Activated CD4-positive, alpha-beta T cell treated with anti-CD3 and anti-CD28 coated beads, Interleukin-2, amount 10 ng/mL, durations not matched to agents 7 days and 5 days (primary cell): ENCODE data around the gene PHF23. TPM values are rescaled to one million over a fixed set of nuclear protein-coding genes. Genes with fewer than 3 reads are reported as not detected.

Experiments
- CTCF ChIA-PET: fragments of 350-600 bp; sonication (Branson Sonifier 250); formaldehyde crosslinking; loops from one replicate; lab custom pipeline; 2021; ENCODE audit warnings: antibody characterized with exemption; lab: Charles Lee
- POLR2A ChIA-PET: fragments of 350-600 bp; sonication (Branson Sonifier 250); formaldehyde crosslinking; loops from one replicate; lab custom pipeline; 2021; ENCODE audit warnings: antibody characterized with exemption; lab: Charles Lee
- DNase-seq: peaks from one replicate; pipeline ENCODE4 v3.0.0-alpha.2; 2020
- H3K27ac Mint-ChIP-seq: one replicate; pipeline ENCODE4 v1.8.0; 2021; ENCODE audit warnings: mild to moderate bottlenecking, moderate library complexity, mixed read lengths
- H3K27me3 Mint-ChIP-seq: one replicate; pipeline ENCODE4 v1.8.0; 2021; ENCODE audit warnings: mixed read lengths
- H3K36me3 Mint-ChIP-seq: one replicate; pipeline ENCODE4 v1.8.0; 2021; ENCODE audit warnings: low read depth, mixed read lengths
- H3K4me1 Mint-ChIP-seq: one replicate; pipeline ENCODE4 v1.8.0; 2021; ENCODE audit warnings: mixed read lengths
- H3K4me3 Mint-ChIP-seq: one replicate; pipeline ENCODE4 v1.8.0; 2021; ENCODE audit warnings: mild to moderate bottlenecking, moderate library complexity, mixed read lengths
- H3K9me3 Mint-ChIP-seq: one replicate; pipeline ENCODE4 v1.8.0; 2021; ENCODE audit warnings: mixed read lengths
- total RNA-seq, 2 experiments: library from RNA; stranded (reverse); gene quantifications; one replicate each; pipeline ENCODE4 v1.2.3, GENCODE V29; 2021

PHF23 gene
- total RNA-seq, 2 experiments from 2014 or later, result 55.9 to 59.2 TPM

DNA sequence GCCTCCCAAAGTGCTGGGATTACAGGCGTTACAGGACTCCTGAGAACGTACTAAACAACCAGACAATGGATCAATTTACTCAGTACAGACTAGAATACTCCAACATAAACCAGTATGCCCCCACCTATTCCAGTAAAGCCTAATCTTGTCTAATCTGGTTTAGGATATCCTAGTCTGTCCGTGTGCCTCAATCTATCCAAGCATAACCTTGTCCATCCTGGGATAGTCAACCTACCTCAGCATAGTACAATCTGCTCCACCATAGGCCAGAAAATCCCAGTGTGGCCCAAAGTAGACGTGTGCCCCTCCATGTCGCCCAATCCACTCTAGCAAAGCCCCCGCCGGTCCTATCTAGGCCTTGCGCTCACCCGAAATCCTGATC is 5.6 kb downstream of the PHF23 start:
- peak overlapping the region; percentile 96 for H3K4me3 Mint-ChIP-seq
- peaks cover 33% of the 10 kb centered on the region for H3K36me3 Mint-ChIP-seq
- H3K27me3 Mint-ChIP-seq, result no peaks in the 10 kb centered on the region
- no peaks in the 10 kb centered on the region for H3K9me3 Mint-ChIP-seq
- H3K27ac Mint-ChIP-seq, result peak overlapping the region; percentile 88
- POLR2A ChIA-PET, result interaction anchor here (0.7 kb wide), 1 partner anchor 301 kb away, joined by 3 read pairs; no protein-coding TSS in a partner anchor
- peaks cover 52% of the 10 kb centered on the region for H3K4me1 Mint-ChIP-seq
- DNase-seq, result no peak
- CTCF ChIA-PET, result interaction anchor here (0.7 to 2.5 kb wide), 6 partner anchors 9 to 454 kb away, joined by 3 to 14 read pairs (median 4); partner anchors contain the start of genes ACADVL and DLG4

DNA sequence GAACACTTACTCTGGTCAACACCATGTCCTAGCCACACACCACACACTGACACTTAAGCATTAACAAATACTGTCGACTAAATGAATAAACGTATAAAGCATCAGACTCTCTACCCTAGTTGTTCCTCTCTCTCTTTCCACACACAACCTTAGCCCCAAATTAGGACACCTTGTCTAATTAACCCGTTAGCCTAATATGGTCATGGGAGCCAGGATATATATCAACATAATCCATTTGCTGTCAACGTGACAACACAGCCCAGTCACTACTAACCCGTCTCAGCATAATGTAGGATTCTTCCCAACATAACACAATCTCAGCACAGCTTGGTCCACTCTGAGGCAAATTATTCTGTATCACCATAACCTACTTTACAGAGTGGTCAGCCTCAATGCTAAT is 7.1 kb downstream of the PHF23 start:
- ChIA-PET CTCF (interaction anchor here (0.8 to 2.5 kb wide), 2 partner anchors 11 to 18 kb away, joined by 3 to 7 read pairs; no protein-coding TSS in a partner anchor), POLR2A (no interaction called here)
- peaks cover 46% of the 10 kb centered on the region for H3K4me1 Mint-ChIP-seq
- peak overlapping the region; percentile 34 for H3K4me3 Mint-ChIP-seq
- no peaks in the 10 kb centered on the region for H3K27me3 Mint-ChIP-seq
- H3K36me3 Mint-ChIP-seq, result peaks cover 37% of the 10 kb centered on the region
- H3K9me3 Mint-ChIP-seq, result no peaks in the 10 kb centered on the region
- DNase-seq, result no peak
- H3K27ac Mint-ChIP-seq, result no peak overlapping the region

DNA sequence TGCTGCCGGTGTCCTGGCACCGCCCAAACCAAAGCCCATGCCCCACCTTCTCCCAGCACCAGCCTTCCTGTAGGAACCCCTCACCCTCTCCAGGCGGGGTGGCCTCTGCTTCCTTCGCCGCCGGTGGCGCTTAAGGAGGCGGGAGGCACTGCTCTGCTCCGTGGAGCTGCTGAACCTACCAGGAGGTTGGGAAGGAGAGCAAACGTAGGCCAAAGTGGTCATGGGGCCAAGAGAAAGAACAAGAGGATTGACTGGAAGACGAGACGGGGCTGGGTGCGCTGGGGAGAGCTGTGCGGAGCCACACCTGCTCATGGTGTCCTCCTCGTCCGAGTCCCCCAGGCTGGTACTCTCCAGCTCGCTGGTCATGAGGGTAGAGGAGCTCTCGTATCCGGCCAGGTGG is 9.8 kb downstream of the PHF23 start:
- POLR2A ChIA-PET, result no interaction called here
- Mint-ChIP-seq H3K27me3 (no peaks in the 10 kb centered on the region), H3K4me3 (no peak overlapping the region), H3K4me1 (peaks cover 20% of the 10 kb centered on the region), H3K9me3 (no peaks in the 10 kb centered on the region), H3K36me3 (peaks cover 21% of the 10 kb centered on the region), H3K27ac (no peak overlapping the region)
- DNase-seq, result no peak
- CTCF ChIA-PET, result interaction anchor here (1.4 to 1.5 kb wide), 2 partner anchors 9 to 10 kb away, joined by 3 to 4 read pairs; partner anchors contain the start of gene DLG4

DNA sequence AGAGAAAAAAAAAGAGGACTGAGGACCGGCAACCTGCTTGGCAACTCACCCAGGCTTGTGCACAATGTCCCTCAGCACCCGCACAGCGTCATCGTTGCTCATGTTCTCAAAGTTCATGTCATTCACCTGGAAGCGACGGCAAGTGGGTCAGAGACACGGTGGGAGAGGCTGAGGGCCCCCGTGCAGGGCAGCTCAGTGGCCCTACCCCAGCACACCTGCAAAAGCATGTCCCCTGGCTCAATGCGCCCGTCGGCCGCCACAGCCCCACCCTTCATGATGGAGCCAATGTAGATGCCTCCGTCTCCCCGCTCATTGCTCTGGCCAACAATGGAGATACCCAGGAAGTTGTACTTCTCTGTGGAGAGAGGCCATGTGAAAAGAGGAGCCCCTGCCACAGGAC is 10.3 kb downstream of the PHF23 start:
- no peaks in the 10 kb centered on the region for H3K9me3 Mint-ChIP-seq
- ChIA-PET POLR2A (no interaction called here), CTCF (interaction anchor here (1.4 kb wide), 1 partner anchor 8 kb away, joined by 3 read pairs; no protein-coding TSS in a partner anchor)
- H3K36me3 Mint-ChIP-seq, result peaks cover 22% of the 10 kb centered on the region
- H3K4me3 Mint-ChIP-seq, result no peak overlapping the region
- no peak overlapping the region for H3K27ac Mint-ChIP-seq
- no peak for DNase-seq
- H3K27me3 Mint-ChIP-seq, result no peaks in the 10 kb centered on the region
- H3K4me1 Mint-ChIP-seq, result peaks cover 19% of the 10 kb centered on the region

DNA sequence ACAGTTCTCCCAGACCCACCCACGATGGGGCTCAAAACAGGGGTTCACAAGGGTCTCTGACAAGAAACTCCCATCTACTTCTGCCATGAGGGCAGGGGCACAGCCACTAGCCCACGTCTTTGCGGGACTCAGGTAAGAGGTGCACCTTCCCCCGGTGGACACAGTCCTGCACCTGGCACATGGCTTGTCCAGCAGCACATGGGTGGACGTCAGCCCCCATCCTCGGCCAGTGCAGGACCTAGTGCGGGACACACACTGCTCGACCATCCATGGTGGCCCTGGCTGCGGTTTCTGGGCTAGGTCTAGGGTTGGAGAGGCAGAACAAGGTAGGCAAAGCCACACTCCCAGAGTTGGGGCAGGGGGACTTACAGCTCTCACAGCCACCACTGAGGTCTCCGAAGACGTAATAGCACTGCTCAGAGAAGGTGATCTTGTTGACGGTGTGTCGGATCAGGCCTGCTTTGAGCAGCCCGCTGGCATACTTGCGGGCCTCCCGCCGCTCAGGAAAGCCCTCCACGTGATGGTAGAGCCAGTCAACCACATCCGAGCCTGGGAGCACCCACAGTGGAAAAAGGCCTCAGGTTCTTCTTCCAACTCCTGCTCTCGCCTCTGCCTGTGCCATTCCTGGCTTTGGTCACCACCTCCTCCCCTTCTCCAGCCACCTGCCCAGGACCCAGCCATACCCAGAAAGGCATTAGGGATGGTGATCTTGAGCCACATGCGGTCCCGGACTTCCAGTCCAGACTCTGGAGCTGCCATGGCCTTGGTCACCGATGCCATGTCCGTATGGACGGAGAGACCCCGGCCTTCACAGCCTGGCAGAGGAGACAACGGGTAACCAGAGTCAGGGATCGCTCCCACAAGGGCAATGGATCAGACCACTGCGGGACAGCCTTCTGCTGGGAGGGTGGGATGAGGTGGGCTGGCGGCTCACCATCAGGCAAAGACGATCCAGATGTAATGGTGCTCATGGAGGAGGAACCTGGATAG is 12.2 kb downstream of the PHF23 start:
- POLR2A ChIA-PET, result no interaction called here
- no peak for DNase-seq
- H3K9me3 Mint-ChIP-seq, result no peaks in the 10 kb centered on the region
- no peak overlapping the region for H3K4me3 Mint-ChIP-seq
- CTCF ChIA-PET, result interaction anchor here (1.7 kb wide), 1 partner anchor 70 kb away, joined by 4 read pairs; no protein-coding TSS in a partner anchor
- H3K36me3 Mint-ChIP-seq, result peaks cover 29% of the 10 kb centered on the region
- no peaks in the 10 kb centered on the region for H3K27me3 Mint-ChIP-seq
- no peak overlapping the region for H3K27ac Mint-ChIP-seq
- H3K4me1 Mint-ChIP-seq, result peaks cover 8% of the 10 kb centered on the region

DNA sequence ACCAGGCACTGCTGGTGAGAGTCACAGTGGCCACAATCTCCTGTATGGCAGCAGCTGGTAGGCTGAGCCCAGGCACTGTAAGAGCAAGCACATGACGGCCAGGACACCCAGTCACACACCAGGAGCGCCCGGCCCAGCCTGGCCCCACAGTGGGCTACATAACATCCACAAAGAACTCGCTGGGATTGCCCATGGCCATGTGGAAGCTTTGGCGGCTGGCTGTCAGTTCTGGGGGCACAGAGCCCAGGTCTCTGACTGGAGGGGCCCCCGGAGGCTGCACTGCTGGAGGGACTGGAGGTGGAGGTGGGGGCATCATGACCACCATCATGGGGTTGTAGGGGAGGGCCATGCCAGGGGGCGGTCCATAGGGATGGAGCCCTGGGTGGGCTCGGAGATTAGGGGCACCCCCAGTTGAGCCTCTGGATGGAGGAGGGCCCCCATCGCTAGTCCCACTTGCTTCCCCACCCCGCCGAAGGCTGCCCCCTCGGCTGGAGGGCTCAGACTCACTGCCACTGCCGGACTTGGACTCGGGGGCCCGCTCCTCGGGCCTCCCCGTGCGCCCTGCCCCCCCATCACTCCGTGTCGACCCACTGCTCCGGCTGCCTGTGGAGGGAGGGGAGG is 13.4 kb downstream of the PHF23 start:
- no peak overlapping the region for H3K4me3 Mint-ChIP-seq
- no peak overlapping the region for H3K27ac Mint-ChIP-seq
- POLR2A ChIA-PET, result no interaction called here
- H3K4me1 Mint-ChIP-seq, result peaks cover 13% of the 10 kb centered on the region
- CTCF ChIA-PET, result interaction anchor here (0.6 to 1.7 kb wide), 2 partner anchors 68 to 71 kb away, joined by 3 to 4 read pairs; no protein-coding TSS in a partner anchor
- no peaks in the 10 kb centered on the region for H3K9me3 Mint-ChIP-seq
- no peak for DNase-seq
- no peaks in the 10 kb centered on the region for H3K27me3 Mint-ChIP-seq
- peaks cover 36% of the 10 kb centered on the region for H3K36me3 Mint-ChIP-seq

DNA sequence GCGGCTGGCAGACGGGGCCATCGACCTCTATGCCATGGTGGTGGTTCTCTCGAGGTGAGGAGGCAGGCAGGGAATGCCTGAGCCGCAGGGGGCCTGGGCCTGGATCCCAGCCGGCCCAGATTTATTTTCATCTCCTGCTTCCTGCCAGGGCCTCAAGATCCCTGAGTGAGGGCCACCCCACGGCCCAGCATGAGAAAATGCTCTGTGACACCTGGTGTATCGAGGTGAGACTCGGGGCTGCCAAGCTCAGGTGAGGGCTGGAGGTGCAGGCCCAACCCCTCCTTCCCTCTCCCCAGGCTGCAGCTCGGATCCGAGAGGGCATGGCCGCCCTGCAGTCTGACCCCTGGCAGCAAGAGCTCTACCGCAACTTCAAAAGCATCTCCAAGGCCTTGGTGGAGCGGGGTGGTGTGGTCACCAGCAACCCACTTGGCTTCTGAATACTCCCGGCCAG is 14.6 kb downstream of the PHF23 start:
- H3K9me3 Mint-ChIP-seq, result no peaks in the 10 kb centered on the region
- H3K27ac Mint-ChIP-seq, result no peak overlapping the region
- CTCF ChIA-PET, result interaction anchor here (0.7 to 1.2 kb wide), 4 partner anchors 10 to 32 kb away, joined by 3 to 5 read pairs (median 4); partner anchors contain the start of gene DVL2
- POLR2A ChIA-PET, result no interaction called here
- peaks cover 19% of the 10 kb centered on the region for H3K4me1 Mint-ChIP-seq
- no peak overlapping the region for H3K4me3 Mint-ChIP-seq
- H3K36me3 Mint-ChIP-seq, result peaks cover 37% of the 10 kb centered on the region
- H3K27me3 Mint-ChIP-seq, result no peaks in the 10 kb centered on the region
- DNase-seq, result no peak

DNA sequence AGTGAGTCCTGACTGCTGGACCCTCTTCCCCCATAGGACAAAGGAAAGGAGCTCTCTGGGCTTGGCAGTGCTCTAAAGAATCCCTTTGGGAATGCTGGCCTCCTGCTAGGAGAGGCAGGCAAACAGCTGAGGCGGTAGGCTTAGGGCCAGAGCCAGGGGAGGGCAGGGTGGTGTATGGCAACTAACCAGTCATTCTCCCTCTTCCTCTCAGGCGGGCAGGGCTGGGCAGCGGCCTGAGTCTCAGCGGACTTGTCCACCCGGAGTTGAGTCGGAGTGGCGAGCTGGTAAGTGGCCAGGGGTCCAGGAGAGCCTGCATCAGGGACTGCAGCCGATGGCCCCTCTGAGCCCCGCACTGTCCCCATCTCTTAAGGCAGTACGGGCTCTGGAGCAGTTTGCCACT is 15.1 kb downstream of the PHF23 start:
- no peak for DNase-seq
- Mint-ChIP-seq H3K4me1 (peaks cover 23% of the 10 kb centered on the region), H3K9me3 (no peaks in the 10 kb centered on the region), H3K27me3 (no peaks in the 10 kb centered on the region), H3K4me3 (no peak overlapping the region), H3K36me3 (peaks cover 34% of the 10 kb centered on the region), H3K27ac (no peak overlapping the region)
- POLR2A ChIA-PET, result no interaction called here
- CTCF ChIA-PET, result interaction anchor here (0.7 to 1.2 kb wide), 3 partner anchors 9 to 33 kb away, joined by 3 to 5 read pairs (median 3); no protein-coding TSS in a partner anchor

DNA sequence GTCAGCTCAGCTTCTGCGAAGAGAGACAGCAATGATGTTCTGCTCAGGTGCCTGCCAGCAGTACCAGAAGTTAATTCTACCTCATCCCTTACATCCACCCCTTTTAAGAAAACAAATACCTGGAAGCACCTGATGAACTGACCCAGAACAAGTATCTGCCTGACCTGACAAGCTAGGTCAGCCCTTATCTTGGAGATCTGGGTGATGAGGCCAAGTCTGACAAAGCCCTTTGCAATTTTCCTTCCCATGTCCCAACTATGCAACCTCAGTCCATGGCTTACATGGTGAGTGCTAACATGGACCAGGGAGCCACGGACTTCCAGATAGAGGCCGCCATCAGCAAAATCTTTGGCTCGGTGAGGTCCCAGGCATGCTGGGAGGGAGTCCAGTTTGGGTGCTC is 15.9 kb downstream of the PHF23 start:
- DNase-seq, result no peak
- Mint-ChIP-seq H3K27me3 (no peaks in the 10 kb centered on the region), H3K27ac (no peak overlapping the region), H3K9me3 (no peaks in the 10 kb centered on the region), H3K4me1 (peaks cover 28% of the 10 kb centered on the region), H3K4me3 (no peak overlapping the region), H3K36me3 (peaks cover 32% of the 10 kb centered on the region)
- ChIA-PET POLR2A (no interaction called here), CTCF (interaction anchor here (0.6 to 5.0 kb wide), 2 partner anchors 48 to 75 kb away, joined by 3 to 48 read pairs; no protein-coding TSS in a partner anchor)

DNA sequence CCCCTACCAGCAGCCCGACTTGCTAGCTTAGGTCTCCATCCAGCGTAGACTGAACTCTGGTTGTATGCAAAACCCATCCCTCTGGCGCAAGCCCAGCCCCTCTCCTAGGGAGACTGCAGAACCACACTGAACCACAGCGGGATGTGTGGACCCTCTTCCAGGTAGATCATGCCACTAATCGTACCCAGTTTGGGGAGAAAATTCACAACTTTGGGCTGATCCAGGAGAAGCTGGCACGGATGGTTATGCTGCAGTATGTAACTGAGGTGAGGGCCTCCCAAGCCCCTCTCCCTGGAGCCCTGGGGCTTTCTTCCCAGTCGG is 16.3 kb downstream of the PHF23 start:
- H3K36me3 Mint-ChIP-seq, result peaks cover 29% of the 10 kb centered on the region
- no peak for DNase-seq
- H3K27ac Mint-ChIP-seq, result no peak overlapping the region
- H3K27me3 Mint-ChIP-seq, result no peaks in the 10 kb centered on the region
- CTCF ChIA-PET, result interaction anchor here (0.6 to 5.0 kb wide), 2 partner anchors 48 to 75 kb away, joined by 3 to 48 read pairs; no protein-coding TSS in a partner anchor
- no peak overlapping the region for H3K4me3 Mint-ChIP-seq
- H3K9me3 Mint-ChIP-seq, result no peaks in the 10 kb centered on the region
- H3K4me1 Mint-ChIP-seq, result peaks cover 33% of the 10 kb centered on the region
- POLR2A ChIA-PET, result no interaction called here

DNA sequence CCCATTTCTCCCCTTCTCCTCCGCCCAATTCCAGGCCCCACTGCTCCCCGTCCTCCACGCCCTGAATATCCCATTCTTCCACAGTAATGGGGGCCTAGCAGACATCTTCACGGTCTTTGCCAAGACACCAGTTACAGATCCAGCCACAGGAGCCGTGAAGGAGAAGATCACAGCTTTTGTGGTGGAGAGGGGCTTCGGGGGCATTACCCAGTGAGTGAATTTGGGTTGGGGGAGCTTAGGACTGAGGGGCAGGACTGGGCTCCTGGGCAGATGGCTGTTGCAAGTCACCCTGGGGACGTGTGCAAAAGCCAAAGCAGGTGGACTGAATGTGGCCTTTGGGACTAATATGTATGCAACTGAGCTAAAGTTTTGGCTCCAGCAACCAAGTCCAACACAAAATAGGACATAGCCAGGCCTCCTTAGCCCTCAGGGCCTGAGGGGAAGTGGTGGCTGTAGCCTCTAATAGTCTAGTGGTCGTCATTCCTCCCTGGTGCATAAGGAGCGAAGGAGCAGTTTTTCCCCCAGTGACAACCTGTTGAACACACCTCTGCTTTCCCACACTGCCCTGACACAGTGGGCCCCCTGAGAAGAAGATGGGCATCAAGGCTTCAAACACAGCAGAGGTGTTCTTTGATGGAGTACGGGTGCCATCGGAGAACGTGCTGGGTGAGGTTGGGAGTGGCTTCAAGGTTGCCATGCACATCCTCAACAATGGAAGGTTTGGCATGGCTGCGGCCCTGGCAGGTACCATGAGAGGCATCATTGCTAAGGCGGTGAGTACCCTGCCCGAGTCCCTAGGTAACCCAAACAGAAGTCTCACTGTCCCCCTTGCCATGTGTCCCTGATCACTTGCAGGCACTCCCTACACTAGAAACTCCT is 16.9 kb downstream of the PHF23 start:
- H3K27ac Mint-ChIP-seq, result peak overlapping the region; percentile 9
- no peak for DNase-seq
- no peaks in the 10 kb centered on the region for H3K9me3 Mint-ChIP-seq
- H3K4me3 Mint-ChIP-seq, result no peak overlapping the region
- H3K27me3 Mint-ChIP-seq, result no peaks in the 10 kb centered on the region
- peaks cover 38% of the 10 kb centered on the region for H3K4me1 Mint-ChIP-seq
- H3K36me3 Mint-ChIP-seq, result peaks cover 27% of the 10 kb centered on the region
- ChIA-PET CTCF (interaction anchor here (0.8 to 5.0 kb wide), 3 partner anchors 12 to 76 kb away, joined by 3 to 48 read pairs (median 16); partner anchors contain the start of genes DVL2 and PHF23), POLR2A (no interaction called here)
